IMR-90 (cell line): ENCODE data around the gene CNBD2. TPM values are rescaled to one million over a fixed set of nuclear protein-coding genes. Genes with fewer than 3 reads are reported as not detected.

Source experiments
- ATAC-seq: fragments of 200-7000 bp; cut with Tn5 transposase; 2 replicates; pipeline ENCODE4 v1.9.1; 2020; ENCODE audit warnings: low read depth, mild to moderate bottlenecking, moderate library complexity
- BruUV-seq: library from RNA; stranded (reverse); fragments of 400-500 nt; replicated peaks from 2 replicates; lab custom pipeline; 2021; lab: Mats Ljungman, UMichigan
- CTCF ChIA-PET: fragments of 300-600 bp; formaldehyde crosslinking; extraction: SDS; loops from one replicate; lab custom pipeline; 2021; ENCODE audit warnings: antibody characterized with exemption; lab: Yijun Ruan, JAX
- POLR2A ChIA-PET: fragments of 300-600 bp; sonication (Branson Sonifier 250); formaldehyde crosslinking; loops from one replicate; lab custom pipeline; 2022; ENCODE audit warnings: antibody characterized with exemption; ENCODE audit not compliant: unreplicated experiment; lab: Charles Lee
- DNase-seq: peaks from one replicate; pipeline ENCODE4 v3.0.0; 2013
- H2AFZ ChIP-seq: replicated peaks from 2 replicates; pipeline ENCODE3; 2013; ENCODE audit warnings: low read length, mild to moderate bottlenecking; ENCODE audit not compliant: poor library complexity
- H2AK5ac ChIP-seq: 2 replicates; pipeline ENCODE4 v1.6.1; 2013; ENCODE audit warnings: low read depth, low read length, inconsistent platforms
- H2AK9ac ChIP-seq: replicated peaks from 2 replicates; pipeline ENCODE3; 2013; ENCODE audit warnings: mild to moderate bottlenecking, low read depth, low read length, moderate library complexity; ENCODE audit not compliant: poor library complexity
- H2BK120ac ChIP-seq: 2 replicates; pipeline ENCODE4 v1.6.1; 2013; ENCODE audit warnings: low read depth, low read length, inconsistent platforms
- H2BK15ac ChIP-seq: 3 replicates; pipeline ENCODE4 v1.6.1; 2013; ENCODE audit warnings: low read depth, low read length, inconsistent platforms
- H2BK20ac ChIP-seq: 2 replicates; pipeline ENCODE4 v1.6.1; 2013; ENCODE audit warnings: low read depth, mild to moderate bottlenecking, inconsistent platforms, low read length, moderate library complexity
- H2BK5ac ChIP-seq: 2 replicates; pipeline ENCODE4 v1.6.1; 2013; ENCODE audit warnings: mild to moderate bottlenecking, low read depth, low read length, inconsistent platforms; ENCODE audit not compliant: poor library complexity, severe bottlenecking
- H3K14ac ChIP-seq: replicated peaks from 2 replicates; pipeline ENCODE4 v1.6.1; 2013; ENCODE audit warnings: low read depth, low read length, inconsistent platforms
- H3K18ac ChIP-seq: 2 replicates; pipeline ENCODE4 v1.6.1; 2013; ENCODE audit warnings: low read depth, low read length, control low read depth
- H3K23ac ChIP-seq: 2 replicates; pipeline ENCODE4 v1.6.1; 2013; ENCODE audit warnings: low read depth, low read length, inconsistent platforms
- H3K27ac ChIP-seq: 2 replicates; pipeline ENCODE4 v1.5.1; 2013; ENCODE audit warnings: mild to moderate bottlenecking, control low read depth, low read length; ENCODE audit not compliant: insufficient read depth
- H3K27me3 ChIP-seq: 2 replicates; pipeline ENCODE4 v1.6.1; 2013; ENCODE audit warnings: low read length; ENCODE audit not compliant: control insufficient read depth, insufficient read depth
- H3K36me3 ChIP-seq: 2 replicates; pipeline ENCODE4 v1.6.1; 2013; ENCODE audit warnings: low read length, mixed read lengths; ENCODE audit not compliant: control insufficient read depth, insufficient read depth
- H3K4ac ChIP-seq: 2 replicates; pipeline ENCODE4 v1.6.1; 2013; ENCODE audit warnings: low read depth, low read length, inconsistent platforms
- H3K4me1 ChIP-seq: 2 replicates; pipeline ENCODE4 v1.6.1; 2013; ENCODE audit warnings: low read length, mixed read lengths; ENCODE audit not compliant: control insufficient read depth, insufficient read depth
- H3K4me2 ChIP-seq: 2 replicates; pipeline ENCODE4 v1.6.1; 2013; ENCODE audit warnings: low read depth, mild to moderate bottlenecking, control low read depth, low read length, moderate library complexity
- H3K4me3 ChIP-seq: 2 replicates; pipeline ENCODE4 v1.5.1; 2013; ENCODE audit warnings: low read depth, mild to moderate bottlenecking, control low read depth, low read length, moderate library complexity; ENCODE audit not compliant: insufficient read depth
- H3K56ac ChIP-seq: 2 replicates; pipeline ENCODE4 v1.6.1; 2013; ENCODE audit warnings: low read length, inconsistent platforms; ENCODE audit not compliant: insufficient read depth; ENCODE audit errors: extremely low read depth
- H3K79me1 ChIP-seq, 2 experiments: 2 replicates each; pipeline ENCODE4 v1.6.1; 2013; ENCODE audit warnings: low read length in 2 of 2, inconsistent platforms in 1 of 2, low read depth in 1 of 2
- H3K9ac ChIP-seq: 2 replicates; pipeline ENCODE4 v1.6.1; 2013; ENCODE audit warnings: low read depth, low read length, control low read depth
- H3K9me1 ChIP-seq: 2 replicates; pipeline ENCODE4 v1.6.1; 2013; ENCODE audit warnings: low read length, inconsistent platforms; ENCODE audit not compliant: insufficient read depth
- H3K9me3 ChIP-seq: 2 replicates; pipeline ENCODE4 v1.6.1; 2013; ENCODE audit warnings: low read length; ENCODE audit not compliant: control insufficient read depth, insufficient read depth
- H4K20me1 ChIP-seq: 2 replicates; pipeline ENCODE4 v1.6.1; 2013; ENCODE audit warnings: low read length, inconsistent platforms; ENCODE audit not compliant: insufficient read depth
- H4K5ac ChIP-seq: 2 replicates; pipeline ENCODE4 v1.6.1; 2013; ENCODE audit warnings: mild to moderate bottlenecking, low read depth, low read length, control low read depth
- H4K8ac ChIP-seq, 2 experiments: 2 replicates each; pipeline ENCODE4 v1.6.1; 2013; ENCODE audit warnings: low read depth in 2 of 2, low read length in 2 of 2, control low read depth in 1 of 2, inconsistent platforms in 1 of 2
- H4K91ac ChIP-seq: 2 replicates; pipeline ENCODE4 v1.6.1; 2013; ENCODE audit warnings: low read depth, low read length, inconsistent platforms; ENCODE audit not compliant: insufficient read depth
- BHLHE40 ChIP-seq: fragments of 150-350 bp; IDR thresholded peaks from 2 replicates; pipeline ENCODE4 v1.6.1; 2016; ENCODE audit warnings: mild to moderate bottlenecking, low read depth, low read length
- CEBPB ChIP-seq: IDR thresholded peaks from 2 replicates; pipeline ENCODE4 v1.6.1; 2012; ENCODE audit warnings: low read depth, low read length, improper control_type of control experiment
- CHD1 ChIP-seq: IDR thresholded peaks from 2 replicates; pipeline ENCODE4 v1.6.1; 2012; ENCODE audit warnings: low read depth, low read length, improper control_type of control experiment
- CTCF ChIP-seq: conservative IDR thresholded peaks from 2 replicates; pipeline ENCODE4 v1.5.1; 2012; ENCODE audit warnings: mild to moderate bottlenecking, low read depth, low read length, improper control_type of control experiment
- ELK1 ChIP-seq: fragments of 150-350 bp; IDR thresholded peaks from 2 replicates; pipeline ENCODE4 v1.6.1; 2016; ENCODE audit warnings: low read depth, mild to moderate bottlenecking, low read length, moderate library complexity, borderline replicate concordance
- FOS ChIP-seq: fragments of 150-350 bp; IDR thresholded peaks from 2 replicates; pipeline ENCODE4 v1.6.1; 2016; ENCODE audit warnings: low read depth, low read length
- MAFK ChIP-seq: IDR thresholded peaks from 2 replicates; pipeline ENCODE4 v1.6.1; 2012; ENCODE audit warnings: low read depth, low read length, improper control_type of control experiment
- MAZ ChIP-seq: IDR thresholded peaks from 2 replicates; pipeline ENCODE4 v1.6.1; 2012; ENCODE audit warnings: low read depth, mild to moderate bottlenecking, low read length, improper control_type of control experiment, moderate library complexity, borderline replicate concordance
- MXI1 ChIP-seq: IDR thresholded peaks from 2 replicates; pipeline ENCODE4 v1.6.1; 2012; ENCODE audit warnings: low read depth, mild to moderate bottlenecking, low read length, moderate library complexity, borderline replicate concordance
- NFE2L2 ChIP-seq: fragments of 150-350 bp; IDR thresholded peaks from 2 replicates; pipeline ENCODE4 v1.6.1; 2016; ENCODE audit warnings: low read depth, mild to moderate bottlenecking, low read length
- POLR2A ChIP-seq: IDR thresholded peaks from 2 replicates; pipeline ENCODE4 v1.6.1; 2012; ENCODE audit warnings: mild to moderate bottlenecking, low read depth, low read length
- RAD21 ChIP-seq: IDR thresholded peaks from 2 replicates; pipeline ENCODE4 v1.6.1; 2012; ENCODE audit warnings: low read length, improper control_type of control experiment
- RCOR1 ChIP-seq: IDR thresholded peaks from 2 replicates; pipeline ENCODE4 v1.6.1; 2012; ENCODE audit warnings: mild to moderate bottlenecking, low read length, improper control_type of control experiment; ENCODE audit not compliant: insufficient replicate concordance
- RFX5 ChIP-seq: IDR thresholded peaks from 2 replicates; pipeline ENCODE4 v1.8.0; 2012; ENCODE audit warnings: low read depth, mild to moderate bottlenecking, low read length, moderate library complexity
- SMC3 ChIP-seq: fragments of 150-350 bp; IDR thresholded peaks from 2 replicates; pipeline ENCODE4 v1.6.1; 2016; ENCODE audit warnings: low read depth, mild to moderate bottlenecking, antibody characterized with exemption, low read length, moderate library complexity
- USF2 ChIP-seq: fragments of 150-350 bp; IDR thresholded peaks from 2 replicates; pipeline ENCODE4 v1.6.1; 2017; ENCODE audit warnings: mild to moderate bottlenecking, antibody characterized with exemption, low read length, low read depth
- WGBS, 2 experiments: methylation state at CpG; one replicate each; pipeline versions ENCODE4 v1.1.5 to v1.1.7; 2013; ENCODE audit warnings: missing lambda C conversion rate in 2 of 2; ENCODE audit not compliant: insufficient read length in 1 of 2; ENCODE audit errors: extremely low coverage in 2 of 2; 5-methylcytosine and 5-hydroxymethylcytosine counted together
- dilution Hi-C: fragments of 300-500 bp; cut with HindIII; formaldehyde crosslinking; loops from one replicate; pipeline ENCODE4 v1.14.3; 2018; ENCODE audit warnings: low sequenced_read_pairs; ENCODE audit not compliant: unreplicated experiment
- in situ Hi-C: fragments of 300-500 bp; cut with MboI; formaldehyde crosslinking; loops from 3 replicates; pipeline ENCODE4 v1.14.3; 2019; ENCODE audit warnings: low sequenced_read_pairs, inconsistent platforms, mixed read lengths
- intact Hi-C: fragments of 100-400 bp; cut with micrococcal nuclease; formaldehyde crosslinking; loops from 2 replicates; pipeline ENCODE4 v1.10.0; 2022
- polyA plus RNA-seq, 3 experiments: library from polyadenylated mRNA; depleted of rRNA; stranded (reverse); fragments of >200 nt; gene quantifications; 2 replicates each; pipeline ENCODE4 v1.2.3, GENCODE V29; 2012; ENCODE audit warnings: low replicate concordance in 1 of 3
- total RNA-seq: library from RNA; depleted of rRNA; stranded (reverse); fragments of >200 nt; gene quantifications from 2 replicates; pipeline ENCODE4 v1.2.3, GENCODE V29; 2012

CNBD2 gene
- total and polyA plus RNA-seq, 2 of the 4 experiments (the other 2 are of a cell fraction), result 0.90 to 1.7 TPM

GRCh38 chr20:35934050-35934449 lies 34.3 kb upstream of the CNBD2 start:
- intact Hi-C loops, result no loop called here
- CTCF ChIA-PET, result no interaction called here
- in situ Hi-C loops, result no loop called here

More at GRCh38 chr20:35934050-35934449, 34.3 kb upstream of the CNBD2 start:
- no peak overlapping the region for H2AK5ac ChIP-seq
- POLR2A ChIA-PET, result no interaction called here
- H3K4me1 ChIP-seq, result peaks cover 3% of the 10 kb centered on the region; the same call in 1 of the 2 replicates
- H2BK20ac ChIP-seq, result no peak overlapping the region
- H3K4ac ChIP-seq, result no peak overlapping the region
- no peak overlapping the region for H3K23ac ChIP-seq
- H2BK15ac ChIP-seq, result no peak overlapping the region
- no peak overlapping the region for H3K18ac ChIP-seq
- dilution Hi-C loops, result no loop called here
- H3K4me2 ChIP-seq, result no peak overlapping the region
- DNase-seq (no peak), ATAC-seq (no peak)
- no peak overlapping the region for H3K56ac ChIP-seq
- H3K4me3 ChIP-seq, result no peak overlapping the region
- no peak overlapping the region for H4K91ac ChIP-seq
- H3K27me3 ChIP-seq, result no peaks in the 10 kb centered on the region
- 83% methylated on average over 1 of the region's 4 CpGs; no CpG with 5 or more reads in 1 of the 2 experiments for WGBS, 2 experiments
- no peak overlapping the region for H4K5ac ChIP-seq
- H3K36me3 ChIP-seq, result peaks cover 25% of the 10 kb centered on the region
- H4K8ac ChIP-seq, result no peak overlapping the region
- no peak overlapping the region for H3K27ac ChIP-seq
- H3K9me1 ChIP-seq, result peaks cover 3% of the 10 kb centered on the region; the same call in 1 of the 2 replicates
- H3K9me3 ChIP-seq, result no peaks in the 10 kb centered on the region
- TF ChIP-seq CHD1 (no peak), MXI1 (no peak), RAD21 (no peak), ELK1 (no peak), CTCF (no peak), MAZ (no peak), RFX5 (no peak), MAFK (no peak), USF2 (no peak), FOS (no peak), SMC3 (no peak), RCOR1 (no peak), POLR2A (no peak), CEBPB (no peak), NFE2L2 (no peak), BHLHE40 (no peak)
- H4K20me1 ChIP-seq, result no peaks in the 10 kb centered on the region
- no TSS peak for BruUV-seq
- H2AK9ac ChIP-seq, result no peak overlapping the region
- H2BK5ac ChIP-seq, result no peak overlapping the region
- no peak overlapping the region for H2BK120ac ChIP-seq
- H3K79me1 ChIP-seq, result peaks cover 7 to 23% of the 10 kb centered on the region in 2 experiments; a peak in 3 of 4 replicates
- H2AFZ ChIP-seq, result no peak overlapping the region
- H3K14ac ChIP-seq, result no peak overlapping the region
- no peak overlapping the region for H3K9ac ChIP-seq
